Loucy (cell line): ENCODE data around the gene LARGE2.

Experiments used
- CTCF ChIP-seq: fragments of 200-600 bp; sonication (generic); conservative IDR thresholded peaks from 2 replicates; pipeline ENCODE4 v1.5.1; 2014; ENCODE audit warnings: mild to moderate bottlenecking, antibody characterized with exemption, low read length
- EZH2phosphoT487 ChIP-seq: fragments of 200-600 bp; IDR thresholded peaks from 2 replicates; pipeline ENCODE4 v1.6.1; 2018; ENCODE audit warnings: antibody characterized with exemption, mild to moderate bottlenecking, moderate library complexity, borderline replicate concordance

GRCh38 chr11:45934580-45935318 is 12.3 kb downstream of the LARGE2 start:
- no peak for TF ChIP-seq EZH2phosphoT487
- no peak for TF ChIP-seq CTCF
